Measurements from ENCODE around the gene NLRP6. TPM values are rescaled to one million over a fixed set of nuclear protein-coding genes. Genes with fewer than 3 reads are reported as not detected.
"Not testable (repeated sequence)": the region's sequence is repeated elsewhere in the genome, so short reads cannot be mapped to it uniquely, and the experiment has no call there.

The NLRP6 gene
- total RNA-seq, 6 experiments from 2014 or later: not detected

DNA sequence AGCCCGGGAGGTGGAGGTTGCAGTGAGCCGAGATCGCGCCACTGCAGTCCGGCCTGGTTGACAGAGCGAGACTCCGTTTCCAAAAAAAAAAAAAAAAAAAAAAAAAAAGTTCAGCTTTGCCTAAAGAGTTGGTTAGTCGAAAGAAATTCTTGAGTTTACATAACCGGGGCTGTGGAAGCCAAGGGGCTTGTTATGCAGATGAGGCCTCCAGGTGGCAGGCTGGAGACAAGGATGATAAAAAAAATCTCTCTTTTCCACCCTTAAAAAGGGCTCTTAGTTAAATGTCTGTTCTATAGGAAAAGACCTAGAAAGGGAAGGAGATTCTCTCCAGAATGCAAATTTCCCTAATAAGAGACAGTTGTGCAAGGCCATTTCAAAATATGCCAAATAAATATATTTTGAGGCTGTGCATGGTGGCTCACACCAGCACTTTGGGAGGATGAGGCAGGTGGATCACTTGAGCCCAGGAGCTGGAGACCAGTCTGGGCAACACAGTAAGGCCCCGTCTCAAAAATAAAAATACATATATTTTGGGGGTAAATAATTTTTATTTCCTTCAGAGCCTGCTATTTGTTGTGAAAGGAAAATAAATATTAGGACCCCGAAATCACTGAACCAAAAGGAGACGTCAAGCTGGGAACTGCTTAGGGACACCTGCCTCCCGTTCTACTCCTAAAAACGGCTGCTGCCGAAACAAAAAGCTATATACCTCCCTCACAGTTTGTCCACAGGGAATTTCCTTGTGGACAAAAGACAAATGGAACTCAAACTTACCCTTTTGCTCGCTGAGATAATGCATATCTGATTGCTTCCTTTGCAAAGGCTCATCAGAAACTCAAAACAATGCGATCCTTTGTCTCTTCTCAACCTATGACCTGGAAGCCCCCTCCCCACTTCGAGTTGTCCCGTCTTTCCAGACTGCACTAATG is 27.0 kb downstream of the NLRP6 start:
- no peak overlapping the region for H3K27ac Mint-ChIP-seq
- peaks cover 8% of the 10 kb centered on the region; the same call in 1 of the 2 replicates for H3K36me3 Mint-ChIP-seq (ENCODE audit: low read depth)
- no peak overlapping the region for H3K4me3 Mint-ChIP-seq
- DNase-seq: peak; percentile 63
- peaks cover 7% of the 10 kb centered on the region; the same call in 1 of the 2 replicates for H3K27me3 Mint-ChIP-seq (ENCODE audit: insufficient read depth)
- peaks cover 21% of the 10 kb centered on the region for H3K4me1 Mint-ChIP-seq (ENCODE audit: low read depth)
- H3K9me3 Mint-ChIP-seq: no peaks in the 10 kb centered on the region
- TF ChIP-seq, protein P1, sequence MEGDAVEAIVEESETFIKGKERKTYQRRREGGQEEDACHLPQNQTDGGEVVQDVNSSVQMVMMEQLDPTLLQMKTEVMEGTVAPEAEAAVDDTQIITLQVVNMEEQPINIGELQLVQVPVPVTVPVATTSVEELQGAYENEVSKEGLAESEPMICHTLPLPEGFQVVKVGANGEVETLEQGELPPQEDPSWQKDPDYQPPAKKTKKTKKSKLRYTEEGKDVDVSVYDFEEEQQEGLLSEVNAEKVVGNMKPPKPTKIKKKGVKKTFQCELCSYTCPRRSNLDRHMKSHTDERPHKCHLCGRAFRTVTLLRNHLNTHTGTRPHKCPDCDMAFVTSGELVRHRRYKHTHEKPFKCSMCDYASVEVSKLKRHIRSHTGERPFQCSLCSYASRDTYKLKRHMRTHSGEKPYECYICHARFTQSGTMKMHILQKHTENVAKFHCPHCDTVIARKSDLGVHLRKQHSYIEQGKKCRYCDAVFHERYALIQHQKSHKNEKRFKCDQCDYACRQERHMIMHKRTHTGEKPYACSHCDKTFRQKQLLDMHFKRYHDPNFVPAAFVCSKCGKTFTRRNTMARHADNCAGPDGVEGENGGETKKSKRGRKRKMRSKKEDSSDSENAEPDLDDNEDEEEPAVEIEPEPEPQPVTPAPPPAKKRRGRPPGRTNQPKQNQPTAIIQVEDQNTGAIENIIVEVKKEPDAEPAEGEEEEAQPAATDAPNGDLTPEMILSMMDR (IDR thresholded peaks at IDR 0.05): peak; percentile 74

DNA sequence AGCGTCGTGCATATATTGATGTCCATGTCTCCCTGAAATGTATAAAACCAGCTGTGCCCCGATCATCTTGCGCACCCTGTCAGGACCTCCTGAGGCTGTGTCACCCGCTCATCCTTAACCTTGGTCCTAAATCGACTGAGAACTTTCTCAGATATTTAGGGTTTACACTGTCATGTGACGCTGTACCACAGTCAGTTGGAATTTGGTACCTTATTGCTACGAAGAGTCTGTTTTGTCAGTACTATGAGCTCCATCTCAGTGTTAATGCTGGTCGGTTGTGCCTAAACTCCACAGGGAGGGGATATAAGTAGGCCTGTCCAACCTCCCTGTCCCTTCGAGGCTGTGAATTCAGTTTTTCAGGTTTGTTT is 27.6 kb downstream of the NLRP6 start:
- peaks cover 4% of the 10 kb centered on the region; the same call in 1 of the 2 replicates for H3K27me3 Mint-ChIP-seq (ENCODE audit: insufficient read depth)
- H3K9me3 Mint-ChIP-seq: no peaks in the 10 kb centered on the region
- peaks cover 21% of the 10 kb centered on the region for H3K4me1 Mint-ChIP-seq (ENCODE audit: low read depth)
- no peak overlapping the region for H3K4me3 Mint-ChIP-seq
- TF ChIP-seq, protein P1 (IDR thresholded peaks at IDR 0.05): no peak
- peaks cover 8% of the 10 kb centered on the region; the same call in 1 of the 2 replicates for H3K36me3 Mint-ChIP-seq (ENCODE audit: low read depth)
- no peak overlapping the region for H3K27ac Mint-ChIP-seq
- DNase-seq: no peak

DNA sequence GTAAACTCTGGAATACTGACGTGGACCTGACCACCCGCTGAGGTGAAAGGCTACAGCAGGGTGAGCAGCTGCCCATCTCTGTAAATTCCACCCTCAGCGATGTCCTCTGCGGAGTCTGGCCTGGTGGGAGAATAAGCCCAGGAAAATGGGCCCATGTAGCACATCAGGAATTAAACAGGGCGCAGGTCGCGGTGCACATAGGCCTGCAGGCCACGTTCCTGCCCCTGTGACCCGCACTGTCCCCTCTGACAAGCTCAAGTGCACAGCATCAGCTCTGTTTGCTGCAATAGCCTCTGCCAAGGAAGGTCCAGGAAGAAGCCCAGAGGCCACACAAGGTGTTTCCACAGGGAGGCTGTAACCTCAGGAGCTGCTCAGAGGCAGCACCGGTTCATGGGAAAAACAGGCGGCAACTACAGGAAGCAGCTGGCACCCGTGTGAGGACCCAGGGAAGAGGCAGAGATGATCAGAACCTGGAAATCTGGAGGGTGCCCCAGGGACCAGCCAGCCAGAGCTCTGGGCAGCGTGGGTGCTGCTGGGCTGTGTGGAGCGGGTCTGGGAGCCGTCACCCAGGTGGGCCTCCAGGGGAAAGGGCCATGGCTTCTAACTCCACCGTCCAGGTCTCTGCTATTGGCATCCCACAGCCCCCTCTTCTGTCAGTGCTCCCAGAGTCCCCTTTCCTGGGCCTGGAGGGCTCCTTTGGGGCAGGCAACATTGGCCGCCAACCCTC is 28.6 kb downstream of the NLRP6 start:
- H3K4me3 Mint-ChIP-seq: no peak overlapping the region
- no peaks in the 10 kb centered on the region for H3K9me3 Mint-ChIP-seq
- peaks cover 2% of the 10 kb centered on the region; the same call in 1 of the 2 replicates for H3K27me3 Mint-ChIP-seq (ENCODE audit: insufficient read depth)
- no peak for DNase-seq
- H3K27ac Mint-ChIP-seq: peak overlapping the region; percentile 93; the same call in 1 of the 2 replicates
- TF ChIP-seq, protein P1 (IDR thresholded peaks at IDR 0.05): no peak
- peaks cover 8% of the 10 kb centered on the region; the same call in 1 of the 2 replicates for H3K36me3 Mint-ChIP-seq (ENCODE audit: low read depth)
- H3K4me1 Mint-ChIP-seq (ENCODE audit: low read depth): peaks cover 23% of the 10 kb centered on the region

DNA sequence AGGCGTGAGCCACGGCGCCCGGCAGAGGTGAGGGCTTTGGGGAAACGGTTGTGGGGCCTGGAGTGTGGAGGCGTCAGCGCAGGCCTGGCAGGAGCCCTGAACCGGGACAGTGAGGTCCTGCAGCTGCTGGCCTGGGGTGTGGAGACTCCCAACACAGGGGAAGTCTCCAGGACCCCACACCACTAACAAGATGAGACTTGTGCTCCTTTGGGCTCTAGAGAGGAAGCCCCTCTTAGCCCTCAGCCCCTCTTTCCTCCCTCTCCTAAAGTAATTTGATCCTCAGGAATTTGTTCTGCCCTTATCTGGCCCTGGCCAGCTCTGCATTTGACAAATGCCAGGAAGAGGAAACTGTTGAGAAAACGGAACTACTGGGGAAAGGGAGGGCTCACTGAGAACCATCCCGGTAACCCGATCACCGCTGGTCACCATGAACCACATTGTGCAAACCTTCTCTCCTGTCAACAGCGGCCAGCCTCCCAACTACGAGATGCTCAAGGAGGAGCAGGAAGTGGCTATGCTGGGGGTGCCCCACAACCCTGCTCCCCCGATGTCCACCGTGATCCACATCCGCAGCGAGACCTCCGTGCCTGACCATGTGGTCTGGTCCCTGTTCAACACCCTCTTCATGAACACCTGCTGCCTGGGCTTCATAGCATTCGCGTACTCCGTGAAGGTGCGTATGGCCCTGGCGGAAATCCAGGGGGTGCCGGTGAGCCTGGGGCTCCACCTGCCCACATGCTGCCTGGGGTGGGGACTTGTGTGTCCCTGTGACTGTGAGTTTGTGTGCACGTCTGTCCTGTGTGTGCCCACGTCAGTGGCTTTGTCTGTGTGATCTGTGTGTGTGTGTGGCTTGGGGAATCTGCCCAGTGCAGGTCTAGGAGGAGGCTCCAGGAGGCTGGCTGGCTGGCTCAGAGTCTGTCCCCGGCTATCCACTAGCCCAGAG is 29.8 kb downstream of the NLRP6 start, which contains the start of gene IFITM2:
Gene IFITM2 (plus strand): TSS at position 51 of the 943 bp plus-strand sequence. CDS start 377 bp downstream, at position 428.
- TF ChIP-seq, protein P1 (IDR thresholded peaks at IDR 0.05): peak; percentile 15; the same call in 1 of the 2 replicates
- peak within 1 kb of the TSS; percentile 93 for H3K27ac Mint-ChIP-seq
- not testable (repeated sequence) for H3K9me3 Mint-ChIP-seq; H3K27me3 Mint-ChIP-seq (ENCODE audit: insufficient read depth); H3K36me3 Mint-ChIP-seq (ENCODE audit: low read depth)
- H3K4me3 Mint-ChIP-seq: peak within 1 kb of the TSS; percentile 91
- H3K4me1 Mint-ChIP-seq (ENCODE audit: low read depth): peaks cover 36% of the 10 kb centered on the region
- DNase-seq: peak; percentile 77

DNA sequence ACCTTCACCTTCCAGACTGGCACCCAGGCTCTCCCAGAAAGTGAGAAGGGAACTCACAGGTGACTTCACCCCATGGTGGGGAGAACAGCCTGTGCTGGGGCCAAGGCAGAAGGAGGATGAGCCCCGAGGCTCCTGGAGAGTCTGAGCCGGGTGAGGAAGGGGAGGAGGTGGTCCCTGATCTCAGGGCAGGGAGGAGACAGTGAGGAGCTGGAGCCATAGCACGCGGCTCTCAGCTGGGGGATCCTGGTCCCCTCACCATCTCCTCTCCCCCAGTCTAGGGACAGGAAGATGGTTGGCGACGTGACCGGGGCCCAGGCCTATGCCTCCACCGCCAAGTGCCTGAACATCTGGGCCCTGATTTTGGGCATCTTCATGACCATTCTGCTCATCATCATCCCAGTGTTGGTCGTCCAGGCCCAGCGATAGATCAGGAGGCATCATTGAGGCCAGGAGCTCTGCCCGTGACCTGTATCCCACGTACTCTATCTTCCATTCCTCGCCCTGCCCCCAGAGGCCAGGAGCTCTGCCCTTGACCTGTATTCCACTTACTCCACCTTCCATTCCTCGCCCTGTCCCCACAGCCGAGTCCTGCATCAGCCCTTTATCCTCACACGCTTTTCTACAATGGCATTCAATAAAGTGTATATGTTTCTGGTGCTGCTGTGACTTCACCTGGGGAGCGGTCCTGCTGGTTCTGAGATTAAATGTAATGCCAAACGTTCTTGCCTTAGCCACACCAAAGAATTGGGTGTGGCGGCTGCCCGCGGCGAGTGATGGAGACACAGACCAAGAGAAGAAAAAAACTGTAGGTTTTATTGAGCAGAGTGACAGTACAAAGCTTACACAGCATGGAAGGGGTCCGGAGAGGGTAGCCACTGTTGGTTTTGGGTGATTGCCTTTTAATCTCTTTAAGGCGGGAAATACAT is 30.8 kb downstream of the NLRP6 start:
- not testable (repeated sequence) for H3K9me3 Mint-ChIP-seq; DNase-seq; H3K27me3 Mint-ChIP-seq (ENCODE audit: insufficient read depth); H3K36me3 Mint-ChIP-seq (ENCODE audit: low read depth)
- H3K4me1 Mint-ChIP-seq (ENCODE audit: low read depth): peaks cover 45% of the 10 kb centered on the region
- H3K27ac Mint-ChIP-seq: peak overlapping the region; percentile 93
- H3K4me3 Mint-ChIP-seq: peak overlapping the region; percentile 91

DNA sequence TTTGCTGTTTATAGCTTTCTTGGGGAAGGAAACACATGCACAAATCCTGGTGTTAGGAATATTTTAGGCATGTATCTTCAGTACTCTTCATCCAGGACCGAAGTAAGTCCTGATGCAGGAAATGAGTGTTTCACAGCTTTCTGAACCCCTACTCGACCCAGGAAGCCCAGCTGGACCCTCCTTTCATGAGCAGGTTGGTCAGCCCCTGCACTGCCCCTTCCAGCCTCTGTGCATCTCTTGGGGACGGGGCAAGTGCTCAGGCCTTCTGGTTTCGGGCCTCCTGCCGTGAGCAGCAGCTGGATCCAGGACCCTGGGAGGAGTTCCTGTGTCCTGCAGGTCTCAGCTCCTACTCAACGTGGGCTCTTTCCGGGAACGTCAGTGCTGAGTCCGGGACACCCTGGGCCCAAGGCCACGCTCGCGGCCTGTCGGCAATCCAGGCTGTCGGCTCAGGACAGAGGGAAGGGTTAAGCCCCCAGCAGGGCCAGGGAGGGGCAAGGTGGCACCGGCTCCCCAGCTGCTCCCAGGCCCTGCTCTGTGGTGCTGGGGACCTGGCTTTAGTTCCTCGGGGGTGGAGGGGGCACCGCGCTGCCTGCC is 31.9 kb downstream of the NLRP6 start:
- H3K36me3 Mint-ChIP-seq (ENCODE audit: low read depth); DNase-seq; H3K9me3 Mint-ChIP-seq; H3K27me3 Mint-ChIP-seq (ENCODE audit: insufficient read depth): not testable (repeated sequence)
- H3K4me1 Mint-ChIP-seq (ENCODE audit: low read depth): peaks cover 52% of the 10 kb centered on the region
- H3K27ac Mint-ChIP-seq: peak overlapping the region; percentile 93
- peak overlapping the region; percentile 91 for H3K4me3 Mint-ChIP-seq

DNA sequence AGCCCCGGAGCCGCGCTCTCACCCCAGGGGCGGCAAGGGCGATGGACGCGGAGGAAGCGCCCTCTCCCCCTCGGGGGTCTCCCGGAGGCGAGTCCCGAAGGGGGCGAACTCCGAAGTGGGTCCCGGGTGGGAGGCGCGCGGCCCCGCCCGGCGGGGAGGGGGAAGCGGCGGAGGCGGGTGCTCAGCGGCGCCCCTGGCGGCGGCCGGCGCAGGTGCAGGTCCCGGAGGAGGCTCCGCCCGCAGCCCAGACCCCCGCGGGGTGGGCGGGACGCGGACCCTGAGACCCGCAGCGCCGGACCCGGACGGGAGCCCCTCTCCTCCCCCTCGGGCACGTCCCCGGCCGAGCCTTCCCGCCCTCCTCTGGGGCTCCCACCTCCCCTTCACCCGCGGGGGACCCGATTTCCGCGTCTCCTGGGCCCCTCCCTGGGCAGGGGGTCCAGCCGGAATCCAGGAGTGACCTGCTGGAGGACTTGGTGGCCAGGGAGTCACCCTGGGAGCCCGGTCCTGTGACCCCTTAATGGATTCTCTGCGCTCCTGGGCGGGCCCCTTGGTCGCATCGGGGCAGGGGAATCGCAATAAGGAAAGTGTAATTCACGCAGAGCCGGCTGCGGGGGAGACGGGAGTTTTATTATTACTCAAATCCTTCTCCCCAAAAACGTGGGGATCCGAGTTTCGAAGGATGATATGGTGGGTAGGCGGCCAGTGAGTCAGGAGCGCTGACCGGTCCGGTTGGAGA is 33.0 kb downstream of the NLRP6 start:
- Mint-ChIP-seq H3K4me1 (ENCODE audit: low read depth) (peaks cover 52% of the 10 kb centered on the region), H3K4me3 (peak overlapping the region; percentile 59; the same call in 1 of the 2 replicates), H3K27ac (peak overlapping the region; percentile 66; the same call in 1 of the 2 replicates)
- not testable (repeated sequence) for H3K27me3 Mint-ChIP-seq (ENCODE audit: insufficient read depth); H3K36me3 Mint-ChIP-seq (ENCODE audit: low read depth); DNase-seq; H3K9me3 Mint-ChIP-seq

Data from HFFc6 (cell line).